IPS-18c (cell line): ENCODE data around the gene EDRF1.

Source experiments
- H3K4me3 ChIP-seq: 2 replicates; pipeline ENCODE4 v1.7.0; 2013; ENCODE audit warnings: low read depth, mild to moderate bottlenecking, low read length, moderate library complexity; ENCODE audit not compliant: insufficient read depth
- H3K9me3 ChIP-seq: one replicate; pipeline ENCODE4 v1.6.1; 2013; ENCODE audit warnings: mild to moderate bottlenecking, low read length, moderate library complexity; ENCODE audit not compliant: control insufficient read depth, insufficient read depth

Gene EDRF1

GRCh38 chr10:125744909-125745308 lies 25.4 kb downstream of the EDRF1 start:
- Histone ChIP-seq H3K9me3 (no peaks in the 10 kb centered on the region), H3K4me3 (no peak overlapping the region)

GRCh38 chr10:125747417-125747816 lies 27.9 kb downstream of the EDRF1 start:
- Histone ChIP-seq H3K4me3 (no peak overlapping the region), H3K9me3 (no peaks in the 10 kb centered on the region)

- Histone ChIP-seq H3K9me3 (no peaks in the 10 kb centered on the region), H3K4me3 (no peak overlapping the region)
Observed at GRCh38 chr10:125756196-125756595, 36.7 kb downstream of the EDRF1 start.

GRCh38 chr10:125756853-125757487 lies 37.5 kb downstream of the EDRF1 start:
- H3K4me3 ChIP-seq, result no peak overlapping the region
- H3K9me3 ChIP-seq, result no peaks in the 10 kb centered on the region

- H3K4me3 ChIP-seq, result no peak overlapping the region
- no peaks in the 10 kb centered on the region for H3K9me3 ChIP-seq
Observed at GRCh38 chr10:125757742-125758141, 38.2 kb downstream of the EDRF1 start.

GRCh38 chr10:125761961-125762360 lies 42.5 kb downstream of the EDRF1 start:
- H3K4me3 ChIP-seq, result no peak overlapping the region
- H3K9me3 ChIP-seq, result no peaks in the 10 kb centered on the region

- Histone ChIP-seq H3K9me3 (no peaks in the 10 kb centered on the region), H3K4me3 (no peak overlapping the region)
Observed at GRCh38 chr10:125762692-125763648, 43.5 kb downstream of the EDRF1 start.

GRCh38 chr10:125765835-125766234 lies 46.3 kb downstream of the EDRF1 start:
- no peaks in the 10 kb centered on the region for H3K9me3 ChIP-seq
- no peak overlapping the region for H3K4me3 ChIP-seq

- Histone ChIP-seq H3K9me3 (no peaks in the 10 kb centered on the region), H3K4me3 (no peak overlapping the region)
Observed at GRCh38 chr10:125766511-125766910, 47.0 kb downstream of the EDRF1 start.

- no peak overlapping the region for H3K4me3 ChIP-seq
- H3K9me3 ChIP-seq, result no peaks in the 10 kb centered on the region
Observed at GRCh38 chr10:125768219-125768855, 48.8 kb downstream of the EDRF1 start.

- no peaks in the 10 kb centered on the region for H3K9me3 ChIP-seq
- no peak overlapping the region for H3K4me3 ChIP-seq
Observed at GRCh38 chr10:125769175-125769574, 49.7 kb downstream of the EDRF1 start.

GRCh38 chr10:125770844-125771243 lies 51.3 kb downstream of the EDRF1 start:
- H3K4me3 ChIP-seq, result no peak overlapping the region
- no peaks in the 10 kb centered on the region for H3K9me3 ChIP-seq

GRCh38 chr10:125772112-125772863 lies 52.8 kb downstream of the EDRF1 start:
- Histone ChIP-seq H3K9me3 (no peaks in the 10 kb centered on the region), H3K4me3 (no peak overlapping the region)

- no peak overlapping the region for H3K4me3 ChIP-seq
- H3K9me3 ChIP-seq, result no peaks in the 10 kb centered on the region
Observed at GRCh38 chr10:125772864-125773180, 53.3 kb downstream of the EDRF1 start.

GRCh38 chr10:125773687-125774543 lies 54.4 kb downstream of the EDRF1 start:
- Histone ChIP-seq H3K9me3 (no peaks in the 10 kb centered on the region), H3K4me3 (no peak overlapping the region)

GRCh38 chr10:125774581-125775191 lies 55.2 kb downstream of the EDRF1 start:
- Histone ChIP-seq H3K4me3 (no peak overlapping the region), H3K9me3 (peaks cover 2% of the 10 kb centered on the region)
